AG08396 (cell line): ENCODE results near the gene CCDC77.

Source experiments
- DNase-seq: peaks from one replicate; pipeline ENCODE4 v3.0.0; 2012; ENCODE audit warnings: low spot score, mixed read lengths

The CCDC77 gene

DNA sequence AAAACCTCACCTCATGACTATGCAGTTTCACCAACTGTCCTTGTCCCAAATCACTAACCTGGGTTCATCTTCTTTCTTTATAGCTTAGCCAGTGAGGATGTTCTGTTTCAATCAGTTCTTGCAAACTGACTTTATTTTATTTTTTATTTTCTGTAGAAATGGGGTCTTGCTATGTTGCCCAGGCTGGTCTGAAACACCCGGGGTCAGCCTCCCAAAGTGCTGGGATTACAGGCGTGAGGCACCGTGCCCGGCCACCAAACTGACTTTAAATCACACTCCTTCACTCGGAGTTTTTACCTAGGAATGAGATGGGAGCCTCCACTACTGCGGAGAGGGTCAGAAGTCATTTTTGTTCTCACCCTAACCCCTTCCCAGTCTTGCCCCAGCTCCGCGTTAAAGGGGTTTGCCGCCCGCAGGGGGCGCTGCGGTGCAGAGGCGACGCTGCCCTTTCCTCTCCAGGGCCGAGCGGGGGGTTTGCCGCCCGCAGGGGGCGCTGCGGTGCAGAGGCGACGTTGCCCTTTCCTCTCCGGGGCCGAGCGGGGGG, 51.3 kb downstream of the CCDC77 start:
- DNase-seq: no peak

DNA sequence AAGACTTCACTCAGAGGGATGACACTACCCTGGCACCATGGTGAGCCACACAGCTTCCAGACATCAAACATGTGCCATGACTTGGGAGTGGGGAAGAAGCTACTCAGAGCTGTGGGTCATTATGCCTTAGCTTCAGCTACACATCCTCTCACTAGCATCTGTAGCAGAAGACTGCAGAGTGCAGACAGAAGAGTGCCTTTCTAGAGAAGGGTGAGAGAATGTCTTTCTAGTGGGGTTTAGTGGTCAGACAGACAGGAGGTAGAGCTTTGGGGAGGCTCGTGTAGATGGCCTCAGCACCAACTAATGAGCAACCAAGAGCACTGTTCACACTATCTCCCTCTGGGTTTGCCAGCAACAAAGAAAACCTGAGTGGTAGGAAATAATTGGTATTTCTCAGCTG, 53.4 kb downstream of the CCDC77 start:
- DNase-seq: no peak

DNA sequence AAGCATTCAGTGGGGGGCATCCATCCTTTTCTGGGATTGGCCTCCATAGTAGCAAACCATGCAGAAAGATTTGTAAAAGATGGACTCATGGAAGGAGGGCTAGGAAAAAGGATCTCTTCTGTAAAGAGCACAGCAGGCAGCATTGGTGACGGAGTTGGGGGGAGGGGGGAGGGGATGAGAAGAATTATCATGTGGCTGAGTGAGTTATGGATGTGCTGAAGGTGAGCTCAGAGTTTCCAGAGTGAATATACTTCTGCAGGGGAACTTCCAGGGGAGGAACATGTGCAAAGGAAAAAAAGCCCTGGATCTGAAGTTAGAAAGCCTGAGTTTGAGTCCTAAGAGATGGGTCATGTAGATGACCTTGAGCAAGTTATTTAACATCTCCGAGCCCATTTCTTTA, 54.4 kb downstream of the CCDC77 start:
- no peak for DNase-seq

DNA sequence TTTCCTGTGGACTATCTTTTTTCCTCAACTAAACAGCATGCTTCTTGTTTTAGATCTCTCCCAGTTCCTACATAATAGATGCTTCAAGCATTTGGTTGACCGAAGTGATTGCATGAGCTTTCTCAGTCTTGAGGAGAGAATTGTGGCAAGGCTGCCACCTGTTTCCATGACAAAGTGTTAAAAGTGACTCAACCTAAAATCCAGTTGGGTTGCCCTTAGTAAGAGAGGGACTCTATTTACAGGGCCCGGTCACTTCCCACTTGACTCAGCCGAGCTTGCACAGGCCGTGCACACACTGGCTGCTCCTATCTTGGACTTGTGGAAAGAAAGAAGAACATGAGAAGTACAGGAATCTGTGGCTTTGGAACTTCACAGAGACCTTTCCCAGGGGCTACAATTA, 56.2 kb downstream of the CCDC77 start:
- no peak for DNase-seq

DNA sequence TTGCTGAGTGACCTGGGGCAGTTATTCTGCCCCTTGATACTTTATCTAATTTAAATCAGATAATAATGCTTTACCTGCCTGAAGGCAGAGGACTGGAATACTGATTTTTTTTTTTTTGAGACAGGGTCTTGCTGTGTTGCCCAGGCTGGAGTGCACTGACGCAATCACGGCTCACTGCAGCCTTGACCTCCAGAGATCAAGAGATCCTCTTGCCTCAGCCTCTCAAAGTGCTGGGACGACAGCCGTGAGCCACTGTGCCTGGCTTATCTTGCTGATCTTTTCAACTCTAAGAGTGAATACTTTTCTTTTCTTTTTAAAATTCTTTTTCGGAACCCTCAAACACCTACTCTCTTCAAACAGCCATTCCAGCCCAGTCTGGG, 57.6 kb downstream of the CCDC77 start:
- DNase-seq: no peak

DNA sequence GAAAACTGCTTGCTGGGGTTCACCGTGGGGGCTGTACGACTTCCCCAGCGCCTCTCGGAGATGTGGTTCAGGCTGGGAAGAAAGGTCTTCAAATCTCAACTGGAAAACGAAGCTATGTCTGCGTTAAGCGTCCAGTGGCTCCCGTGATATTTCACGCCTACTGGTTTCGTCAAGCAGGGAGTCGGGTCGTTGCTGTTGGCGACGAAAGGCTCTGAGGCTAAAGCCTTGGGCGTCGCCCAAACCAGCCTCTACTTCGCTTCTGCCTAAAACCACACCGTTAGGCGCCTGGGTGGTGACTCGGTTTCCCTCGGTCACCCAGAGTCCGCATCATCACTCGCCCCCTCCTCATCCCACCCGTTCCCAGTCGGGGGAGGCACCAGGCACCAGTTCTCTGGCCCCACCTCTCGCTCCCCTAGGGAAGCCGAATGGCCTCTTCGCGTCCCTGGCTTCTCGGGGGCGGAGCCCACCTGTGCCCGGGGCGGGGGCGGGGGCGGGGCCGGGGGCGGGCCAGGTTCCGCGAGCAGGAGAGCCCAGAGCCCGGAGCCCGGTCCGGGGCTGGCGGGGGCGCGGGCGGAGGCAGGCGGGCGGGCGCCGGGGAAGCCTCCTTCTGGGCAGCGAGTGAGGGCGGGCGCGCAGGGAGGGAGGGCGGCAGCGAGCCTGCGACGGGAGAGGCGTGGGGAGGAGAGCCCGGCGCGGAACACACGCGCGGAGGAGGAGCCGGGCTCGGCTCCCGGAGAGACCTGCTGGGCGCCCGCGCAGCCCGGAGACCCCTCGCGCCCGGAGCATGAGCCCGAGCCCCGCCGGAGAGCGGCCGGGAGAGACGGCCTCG, 58.2 kb downstream of the CCDC77 start, which contains the start of gene B4GALNT3:
Gene B4GALNT3, plus strand, starts transcription at position 510 of the 829 bp plus-strand sequence. CDS start 438 bp downstream, outside the sequence.
- DNase-seq: peak; percentile 64

DNA sequence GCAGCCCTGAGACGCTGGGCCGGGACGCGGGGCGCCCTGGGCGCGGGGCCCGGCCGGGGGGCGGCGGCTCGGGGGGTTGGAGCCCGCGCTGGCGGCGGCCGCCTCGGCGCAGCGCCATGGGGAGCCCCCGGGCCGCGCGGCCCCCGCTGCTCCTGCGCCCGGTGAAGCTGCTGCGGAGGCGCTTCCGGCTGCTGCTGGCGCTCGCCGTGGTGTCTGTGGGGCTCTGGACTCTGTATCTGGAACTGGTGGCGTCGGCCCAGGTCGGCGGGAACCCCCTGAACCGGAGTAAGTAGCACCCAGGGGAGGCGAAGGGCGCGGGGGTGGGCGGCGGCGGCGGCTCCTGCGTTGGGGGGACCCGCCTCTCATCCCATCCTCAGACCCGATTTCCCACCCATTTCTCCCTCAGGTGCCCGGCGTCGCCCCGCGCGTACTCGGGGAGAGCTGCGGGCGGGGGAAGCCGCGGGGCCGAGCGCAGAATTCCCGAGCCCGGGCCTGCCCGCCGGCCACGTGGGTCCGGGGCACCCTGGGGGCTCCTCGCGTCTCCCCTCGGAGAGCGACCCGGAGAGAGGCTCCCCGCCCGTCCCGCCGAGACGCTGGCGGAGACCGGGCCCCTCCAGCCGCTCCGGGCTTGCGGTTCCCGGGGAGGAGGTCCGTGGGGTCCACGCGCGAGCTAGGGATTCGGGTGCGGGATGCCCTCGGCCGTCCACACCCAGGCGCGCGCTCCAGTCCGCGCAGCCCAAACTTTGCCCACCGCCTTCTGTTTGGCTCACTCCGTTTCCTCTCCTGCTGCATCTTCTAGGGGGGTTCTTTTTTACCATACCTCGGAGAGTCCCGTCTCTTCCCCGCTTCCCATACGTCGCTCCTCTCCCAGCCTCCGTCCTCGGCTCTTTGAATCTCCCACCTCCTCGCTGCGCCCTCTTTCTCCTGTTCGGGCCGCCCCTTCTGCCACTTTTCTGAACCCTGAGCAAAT, 59.1 kb downstream of the CCDC77 start:
- DNase-seq: peak; percentile 48

DNA sequence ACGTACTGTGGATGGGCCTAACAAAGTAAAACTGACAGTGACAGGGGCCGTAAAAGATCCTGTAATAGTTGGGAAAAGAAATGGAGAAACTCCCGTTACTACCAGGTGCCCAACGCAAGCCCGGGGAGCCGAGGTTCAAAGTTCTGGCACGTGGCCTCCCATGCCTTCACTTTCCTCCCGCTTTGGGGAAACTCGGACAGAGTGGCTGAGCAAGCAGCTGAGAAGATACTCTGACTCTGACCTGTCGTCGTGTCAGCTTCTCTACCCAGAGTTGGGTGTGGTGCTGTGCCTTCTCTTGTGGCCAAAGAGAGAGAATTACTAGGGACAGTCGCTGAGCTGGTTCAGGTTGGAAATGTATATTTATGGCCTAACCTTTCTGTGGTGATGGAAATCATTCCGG, 60.0 kb downstream of the CCDC77 start:
- no peak for DNase-seq

DNA sequence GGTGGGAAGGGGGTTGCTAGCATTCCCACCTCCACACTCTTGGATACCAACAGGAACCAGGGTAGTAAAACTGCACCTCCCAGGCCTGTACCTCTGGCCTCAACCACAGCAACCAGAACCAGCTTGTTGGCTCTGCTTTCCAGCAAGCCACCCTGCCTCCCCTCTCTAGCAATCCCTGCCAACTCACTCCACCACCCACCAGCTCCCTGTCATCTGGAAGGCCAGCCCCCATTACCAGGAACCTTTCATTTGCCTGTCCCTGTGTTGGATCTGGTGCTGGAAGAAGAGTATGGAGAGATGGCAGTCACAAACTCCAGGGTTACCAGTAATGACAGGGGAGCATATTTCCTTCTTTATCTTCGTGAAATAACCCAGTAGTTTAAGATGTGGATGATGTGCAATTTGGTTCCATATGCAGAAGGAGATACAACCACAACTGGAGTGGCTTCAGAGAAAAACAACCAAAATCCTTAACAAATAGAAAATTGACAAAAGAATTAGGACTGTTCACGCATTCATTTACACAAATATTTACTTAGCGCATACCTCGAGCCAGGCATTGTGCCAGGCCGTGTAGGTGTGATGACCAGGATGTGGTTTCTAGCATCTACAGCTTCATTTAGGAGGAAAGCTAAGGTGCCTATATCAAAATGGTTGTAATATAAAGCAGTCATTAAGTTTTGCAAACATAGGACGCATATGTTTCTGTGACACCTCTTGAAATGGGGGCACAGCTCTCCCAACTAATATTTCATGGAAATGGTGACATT, 61.7 kb downstream of the CCDC77 start:
- no peak for DNase-seq

DNA sequence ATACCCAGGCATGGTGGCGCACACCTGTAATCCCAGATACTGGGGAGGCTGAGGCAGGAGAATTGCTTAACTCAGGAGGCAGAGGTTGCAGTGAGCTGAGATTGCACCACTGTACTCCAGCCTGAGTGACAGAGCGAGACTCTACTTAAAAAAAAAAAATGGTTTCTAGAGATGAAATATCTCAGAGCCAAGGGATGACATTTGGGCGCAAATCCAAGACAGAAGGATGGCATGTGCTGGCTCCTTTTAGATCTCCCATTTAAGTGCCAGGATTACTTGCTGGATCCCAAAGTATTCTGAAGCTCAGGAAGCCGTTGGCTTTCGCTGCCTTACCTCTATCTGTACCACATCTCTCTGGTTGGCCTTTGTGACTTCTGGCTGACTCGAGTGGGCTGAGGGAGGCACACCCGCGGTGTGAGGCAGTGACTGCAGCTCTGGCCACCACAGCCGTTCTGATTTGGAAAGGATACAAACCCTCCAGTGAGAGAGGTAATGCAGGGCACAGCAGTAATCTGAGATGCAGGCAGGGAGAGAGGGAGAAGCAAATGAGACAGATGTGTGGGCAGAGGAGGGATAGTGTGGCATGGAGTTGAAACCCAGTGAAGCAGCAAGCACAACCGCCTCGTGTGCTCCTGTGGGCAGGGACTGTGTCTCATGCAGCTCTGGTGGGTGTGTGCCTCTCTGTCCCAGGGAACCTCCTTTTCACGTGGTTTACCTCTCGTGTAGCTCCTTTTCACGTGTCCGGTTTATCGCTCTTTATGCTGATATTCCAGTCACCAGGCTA, 63.2 kb downstream of the CCDC77 start:
- no peak for DNase-seq

DNA sequence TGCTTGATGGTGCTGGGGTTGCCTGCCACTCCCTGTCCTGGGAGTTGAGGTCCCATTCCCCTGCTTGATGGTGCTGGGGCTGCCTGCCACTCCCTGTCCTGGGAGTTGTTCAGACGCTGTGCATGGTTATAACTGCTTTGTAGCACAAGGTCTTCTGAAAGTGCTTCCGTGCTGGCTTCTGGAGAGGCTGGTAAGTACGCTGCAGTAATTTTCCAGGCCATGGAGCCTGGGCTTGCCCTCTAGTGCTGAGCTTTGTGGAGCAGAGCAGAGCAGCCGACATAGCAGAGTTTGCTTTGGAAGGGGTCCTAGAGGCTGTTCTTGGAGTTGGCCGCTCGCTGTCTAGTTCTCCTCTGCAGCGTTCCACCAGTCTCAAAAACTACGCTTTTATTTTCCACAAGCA, 64.6 kb downstream of the CCDC77 start:
- DNase-seq: no peak

DNA sequence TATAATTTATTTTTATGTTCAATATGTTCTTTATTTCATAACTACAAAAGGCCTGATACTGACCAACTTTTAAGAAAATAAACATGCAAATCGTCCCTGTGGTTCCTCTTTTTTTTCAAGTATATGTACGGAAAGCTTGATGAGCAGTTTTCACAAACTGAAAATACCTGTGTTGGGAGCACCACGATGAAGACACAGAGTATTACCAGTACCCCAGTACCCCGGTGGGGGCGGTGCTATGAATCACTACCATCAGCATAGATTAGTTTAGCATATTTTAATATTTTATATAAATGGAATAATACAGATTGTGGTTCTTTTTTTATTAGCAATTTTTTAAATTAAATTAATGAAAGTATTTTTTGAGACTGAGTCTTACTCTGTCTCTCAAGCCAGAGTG, 65.3 kb downstream of the CCDC77 start:
- DNase-seq: no peak

DNA sequence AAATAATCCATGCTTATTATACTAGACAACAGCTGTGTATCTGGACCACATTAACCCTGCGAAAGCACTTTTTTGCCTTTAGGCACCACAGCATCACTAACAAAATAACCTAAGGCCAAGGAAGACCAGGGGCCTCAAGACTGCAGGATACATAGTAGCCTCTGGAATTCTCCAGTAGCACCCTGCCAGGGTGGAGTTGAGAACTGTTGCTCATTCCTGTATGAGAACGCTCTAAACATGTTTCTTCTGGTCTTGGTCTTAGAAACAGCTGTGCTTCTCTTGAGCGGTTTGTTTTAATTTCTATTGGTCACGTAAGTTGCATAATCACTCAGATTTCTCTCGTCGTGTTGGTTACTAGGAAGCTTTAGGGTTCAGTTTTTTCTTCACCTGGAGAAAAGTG, 66.1 kb downstream of the CCDC77 start:
- DNase-seq: no peak

DNA sequence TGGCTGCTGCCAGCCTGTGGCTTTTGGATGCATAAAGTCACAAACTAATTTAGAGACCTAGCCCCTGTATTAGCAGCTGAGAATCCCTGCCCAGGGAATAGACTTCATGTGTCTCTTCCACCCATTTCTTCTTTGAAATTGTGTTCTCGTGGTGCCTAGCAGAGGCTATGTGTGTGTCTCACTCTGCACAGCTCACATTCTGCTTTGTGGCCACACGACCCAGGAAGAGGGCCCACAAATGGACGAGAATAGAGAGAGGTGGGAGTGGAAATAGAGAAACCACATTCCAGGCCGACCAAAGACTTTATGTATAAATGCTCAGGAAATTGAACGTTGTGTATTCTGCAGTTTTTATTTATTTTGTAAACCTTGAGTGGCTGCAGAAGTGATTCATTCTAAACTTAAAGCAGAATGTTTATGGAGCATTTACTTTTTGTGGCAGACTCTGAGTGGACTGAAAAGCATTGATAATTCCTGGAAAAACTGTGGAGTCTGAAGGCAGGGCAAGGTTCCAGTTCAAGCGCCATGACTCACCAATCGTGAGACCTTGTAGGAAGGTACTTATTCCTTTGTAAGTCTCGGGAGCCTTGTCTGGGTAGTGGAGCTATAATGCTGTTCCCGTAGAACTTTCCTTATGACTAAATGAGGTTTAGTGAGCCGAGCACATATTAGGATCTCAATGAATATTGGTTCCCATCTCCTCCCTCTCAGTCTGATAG, 67.4 kb downstream of the CCDC77 start:
- DNase-seq: no peak

DNA sequence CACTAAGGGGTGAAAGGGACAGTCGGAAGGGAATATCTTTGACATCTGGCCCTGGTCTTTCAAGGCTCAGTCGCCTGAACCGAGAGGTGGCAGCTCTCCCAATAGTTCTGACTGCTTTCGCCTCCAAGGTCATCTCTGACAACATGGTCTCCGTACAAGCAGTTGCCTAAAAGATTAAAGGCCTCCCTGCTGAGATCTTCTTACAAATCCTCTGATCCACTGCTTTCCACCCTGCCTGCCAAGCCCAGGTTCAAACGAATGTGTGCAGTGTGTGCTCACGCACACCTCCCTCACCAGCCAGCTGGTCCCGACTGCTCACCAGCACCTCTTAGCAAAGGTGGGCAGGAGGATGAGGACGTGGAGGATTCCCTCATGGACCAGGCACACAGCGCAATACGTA, 68.7 kb downstream of the CCDC77 start:
- DNase-seq: no peak

DNA sequence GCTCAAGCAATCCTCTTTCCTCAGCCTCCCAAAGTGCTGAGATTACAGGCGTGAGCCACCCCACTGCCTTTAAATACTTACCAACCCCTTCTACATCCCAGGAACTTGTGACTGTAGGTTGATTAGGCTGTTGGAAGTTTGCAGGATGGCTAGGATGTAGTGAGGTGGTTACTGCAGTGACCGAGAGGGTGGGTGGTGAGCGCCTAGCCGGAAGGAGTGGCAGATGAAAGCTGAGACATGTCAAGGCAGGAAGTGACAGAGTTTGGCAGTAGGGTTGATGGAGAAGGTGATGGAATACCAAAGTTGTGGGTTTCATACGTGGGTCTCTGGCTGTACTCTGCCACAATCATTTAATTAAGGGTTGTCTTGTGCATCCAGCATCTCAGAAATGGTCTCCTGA, 71.8 kb downstream of the CCDC77 start:
- DNase-seq: no peak

DNA sequence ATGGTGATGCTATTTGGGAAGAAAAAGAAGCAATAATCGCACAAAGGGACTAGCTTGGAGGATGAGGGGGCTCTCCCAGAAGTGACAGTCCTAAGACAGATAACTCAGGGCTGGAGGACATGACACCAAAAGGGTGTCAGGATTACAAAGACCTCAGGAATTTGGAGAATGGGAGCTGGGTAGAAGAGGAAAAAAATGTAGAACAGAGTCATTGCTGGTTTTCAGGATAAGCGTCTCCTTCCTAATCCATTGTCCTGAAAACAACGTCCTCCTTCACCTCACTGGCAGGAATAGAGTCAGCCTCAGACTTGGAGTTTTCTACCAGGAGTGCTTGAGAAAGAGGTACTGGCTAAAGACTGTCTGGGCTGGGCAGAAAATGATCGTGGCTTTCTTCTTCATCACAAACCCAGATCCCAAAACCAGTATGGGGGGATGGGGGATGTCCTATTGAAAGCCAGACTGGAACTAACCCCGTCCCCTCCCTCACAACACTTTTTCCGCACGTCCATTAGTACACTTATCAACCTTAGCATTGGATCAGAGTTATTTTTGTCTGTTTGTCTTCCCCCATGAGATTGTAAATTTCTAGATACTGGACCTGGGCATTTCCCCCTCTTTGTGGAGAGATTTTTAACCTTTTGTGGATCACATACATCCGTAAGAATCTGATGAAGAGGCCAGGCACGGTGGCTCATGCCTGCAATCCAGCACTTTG, 72.6 kb downstream of the CCDC77 start:
- DNase-seq: no peak

DNA sequence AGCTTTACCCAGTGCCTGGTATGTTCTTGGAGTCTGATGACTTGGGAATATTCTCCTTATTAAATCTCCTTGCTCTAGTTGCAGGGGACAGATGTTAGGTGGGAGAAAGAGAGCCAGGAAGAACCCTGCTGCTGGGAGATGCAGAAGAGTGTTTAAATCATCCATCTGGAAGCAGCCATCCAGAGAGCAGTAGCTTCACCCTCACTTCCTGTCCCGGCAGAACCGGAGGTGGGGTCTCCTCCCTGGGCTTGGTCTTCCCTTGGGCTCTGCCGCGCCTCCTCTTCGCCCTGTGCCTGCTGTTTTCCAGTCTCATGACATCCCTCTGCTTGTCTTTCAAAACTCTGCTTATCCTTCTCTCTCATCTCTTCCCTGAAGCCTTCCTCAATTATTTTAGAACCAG, 73.8 kb downstream of the CCDC77 start:
- no peak for DNase-seq

DNA sequence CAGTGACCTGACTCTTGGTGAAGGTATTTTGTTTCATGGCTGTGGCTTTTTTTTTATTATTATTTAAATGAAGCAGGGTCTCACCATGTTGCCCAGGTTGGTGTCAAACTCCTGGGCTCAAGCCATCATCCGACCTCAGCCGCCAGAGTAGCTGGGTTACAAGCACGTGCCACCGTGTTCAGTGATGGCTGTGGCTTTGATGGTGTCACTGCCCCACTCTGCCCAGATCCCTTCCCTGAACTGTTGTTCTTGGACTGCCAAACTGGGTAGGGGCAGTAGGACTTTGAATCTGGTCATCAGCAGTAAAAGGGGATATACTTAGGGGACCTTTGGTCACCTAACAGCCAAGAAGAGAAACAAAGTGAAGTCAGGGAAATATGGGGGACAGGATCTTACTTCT, 77.7 kb downstream of the CCDC77 start:
- no peak for DNase-seq
